AG04450 (cell line): ENCODE data around the gene UBE2Z. TPM values are rescaled to one million over a fixed set of nuclear protein-coding genes. Genes with fewer than 3 reads are reported as not detected.

Source experiments
- CTCF ChIA-PET: fragments of 300-600, 350-600 bp; formaldehyde crosslinking; extraction: SDS; loops from one replicate; lab custom pipeline; 2022; ENCODE audit warnings: antibody characterized with exemption, inconsistent platforms; lab: Charles Lee
- POLR2A ChIA-PET: fragments of 350-600 bp; formaldehyde crosslinking; extraction: SDS; loops from one replicate; lab custom pipeline; 2021; ENCODE audit warnings: antibody characterized with exemption, inconsistent platforms; lab: Yijun Ruan, JAX
- DNase-seq: peaks from one replicate; pipeline ENCODE4 v3.0.0-alpha.2; 2011; ENCODE audit warnings: low read depth, low spot score
- H3K27ac ChIP-seq: one replicate; pipeline ENCODE4 v1.5.1; 2012; ENCODE audit warnings: low read depth, low read length, control low read depth
- H3K27me3 ChIP-seq: one replicate; pipeline ENCODE4 v1.6.0; 2012; ENCODE audit warnings: low read length; ENCODE audit not compliant: control insufficient read depth, insufficient read depth
- H3K4me3 ChIP-seq: 2 replicates; pipeline ENCODE4 v1.5.1; 2011; ENCODE audit warnings: mild to moderate bottlenecking, low read depth, low read length, control low read depth
- H3K9me3 ChIP-seq: 2 replicates; pipeline ENCODE4 v1.5.1; 2012; ENCODE audit warnings: low read length; ENCODE audit not compliant: control insufficient read depth, insufficient read depth
- polyA plus RNA-seq: library from polyadenylated mRNA; depleted of rRNA; stranded (reverse); fragments of >200 nt; gene quantifications from 2 replicates; pipeline ENCODE4 v1.2.3, GENCODE V29; 2011
- TF ChIP-seq, protein P1 (sequence below): IDR thresholded peaks from 2 replicates; pipeline ENCODE4 v1.5.1; 2011; ENCODE audit warnings: low read depth, low read length, control low read depth, inconsistent platforms

UBE2Z gene
- polyA plus RNA-seq, 1 experiment, result 178 TPM

DNA sequence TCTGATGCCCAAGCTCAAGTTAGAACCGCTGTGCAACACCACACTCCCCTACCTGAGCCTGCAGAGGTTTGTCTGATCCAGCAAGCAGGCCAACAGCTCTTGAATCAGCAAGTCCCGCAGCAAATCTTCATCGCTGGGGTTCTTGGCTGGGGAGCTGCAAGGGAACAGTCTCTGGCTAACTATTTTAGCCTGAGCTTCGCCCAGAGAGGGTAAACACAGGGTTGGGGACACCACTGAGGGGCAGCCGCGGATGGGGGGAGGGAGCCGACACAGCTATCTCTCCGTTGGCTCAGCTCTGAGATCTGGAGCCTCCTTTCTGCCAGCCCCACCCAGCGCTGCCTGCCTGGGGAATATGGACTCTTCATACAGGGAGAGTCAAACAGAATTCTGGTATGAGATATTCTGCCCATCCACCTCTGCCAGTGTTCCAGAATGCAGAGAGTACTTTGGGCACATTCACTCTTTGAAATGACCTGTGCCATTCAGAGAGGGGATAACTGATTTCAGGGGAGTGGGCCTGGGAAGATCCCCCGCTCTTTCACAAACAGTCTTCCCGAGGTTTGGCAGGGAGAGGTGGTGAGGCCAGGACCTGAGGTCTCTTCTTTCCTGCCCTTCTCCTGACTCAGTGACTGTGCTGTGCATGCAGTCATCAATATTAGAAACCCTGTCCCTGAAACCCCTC, 52.8 kb downstream of the UBE2Z start:
- Histone ChIP-seq H3K27me3 (no peaks in the 10 kb centered on the region), H3K4me3 (no peak overlapping the region), H3K27ac (peak overlapping the region; percentile 47), H3K9me3 (no peaks in the 10 kb centered on the region)
- POLR2A ChIA-PET, result interaction anchor here (0.5 to 3.4 kb wide), 8 partner anchors 11 to 375 kb away, joined by 3 to 18 read pairs (median 6); partner anchors contain the start of genes ATP5MC1 and SNF8
- no peak for DNase-seq
- TF ChIP-seq, protein P1, sequence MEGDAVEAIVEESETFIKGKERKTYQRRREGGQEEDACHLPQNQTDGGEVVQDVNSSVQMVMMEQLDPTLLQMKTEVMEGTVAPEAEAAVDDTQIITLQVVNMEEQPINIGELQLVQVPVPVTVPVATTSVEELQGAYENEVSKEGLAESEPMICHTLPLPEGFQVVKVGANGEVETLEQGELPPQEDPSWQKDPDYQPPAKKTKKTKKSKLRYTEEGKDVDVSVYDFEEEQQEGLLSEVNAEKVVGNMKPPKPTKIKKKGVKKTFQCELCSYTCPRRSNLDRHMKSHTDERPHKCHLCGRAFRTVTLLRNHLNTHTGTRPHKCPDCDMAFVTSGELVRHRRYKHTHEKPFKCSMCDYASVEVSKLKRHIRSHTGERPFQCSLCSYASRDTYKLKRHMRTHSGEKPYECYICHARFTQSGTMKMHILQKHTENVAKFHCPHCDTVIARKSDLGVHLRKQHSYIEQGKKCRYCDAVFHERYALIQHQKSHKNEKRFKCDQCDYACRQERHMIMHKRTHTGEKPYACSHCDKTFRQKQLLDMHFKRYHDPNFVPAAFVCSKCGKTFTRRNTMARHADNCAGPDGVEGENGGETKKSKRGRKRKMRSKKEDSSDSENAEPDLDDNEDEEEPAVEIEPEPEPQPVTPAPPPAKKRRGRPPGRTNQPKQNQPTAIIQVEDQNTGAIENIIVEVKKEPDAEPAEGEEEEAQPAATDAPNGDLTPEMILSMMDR, result no peak
- CTCF ChIA-PET, result interaction anchor here (0.5 to 1.8 kb wide), 5 partner anchors 72 to 265 kb away, joined by 4 to 8 read pairs (median 4); no protein-coding TSS in a partner anchor

DNA sequence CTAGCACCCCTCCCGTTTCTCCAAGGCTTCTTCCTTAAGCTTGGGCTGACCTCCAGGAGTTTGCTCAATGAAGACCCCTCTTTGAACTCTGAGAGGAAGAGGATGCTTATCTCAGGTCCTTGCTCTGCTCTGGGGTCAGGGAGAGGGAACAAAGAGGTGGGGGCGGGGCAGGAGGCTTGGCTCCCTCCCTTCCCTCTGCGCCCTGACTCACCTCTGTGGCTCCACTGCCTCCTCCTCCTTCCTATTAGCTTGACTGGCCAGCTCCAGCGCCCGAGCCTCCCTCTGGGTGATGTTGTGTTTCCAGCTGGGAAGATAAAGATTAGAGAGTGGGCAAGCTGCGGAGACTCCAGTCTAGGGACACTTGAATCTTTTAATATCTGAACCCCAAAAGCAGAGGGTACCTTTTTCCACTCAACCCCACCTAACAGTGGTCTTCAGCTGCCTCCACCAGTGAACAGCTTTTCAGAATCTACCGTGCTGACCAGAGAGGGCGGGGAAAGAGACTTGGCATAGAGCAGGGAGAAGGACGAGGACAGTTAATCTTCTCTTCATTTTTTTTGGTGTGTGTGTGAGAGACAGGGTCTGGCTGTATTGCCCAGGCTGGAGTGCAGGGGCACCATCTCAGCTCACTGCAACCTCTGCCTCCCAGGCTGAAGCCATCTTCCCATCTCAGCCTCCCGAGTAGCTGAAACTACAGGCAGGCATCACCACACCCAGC, 53.5 kb downstream of the UBE2Z start:
- peak overlapping the region; percentile 47 for H3K27ac ChIP-seq
- CTCF ChIA-PET, result interaction anchor here (0.5 to 1.1 kb wide), 6 partner anchors 11 to 265 kb away, joined by 4 to 9 read pairs (median 5); no protein-coding TSS in a partner anchor

DNA sequence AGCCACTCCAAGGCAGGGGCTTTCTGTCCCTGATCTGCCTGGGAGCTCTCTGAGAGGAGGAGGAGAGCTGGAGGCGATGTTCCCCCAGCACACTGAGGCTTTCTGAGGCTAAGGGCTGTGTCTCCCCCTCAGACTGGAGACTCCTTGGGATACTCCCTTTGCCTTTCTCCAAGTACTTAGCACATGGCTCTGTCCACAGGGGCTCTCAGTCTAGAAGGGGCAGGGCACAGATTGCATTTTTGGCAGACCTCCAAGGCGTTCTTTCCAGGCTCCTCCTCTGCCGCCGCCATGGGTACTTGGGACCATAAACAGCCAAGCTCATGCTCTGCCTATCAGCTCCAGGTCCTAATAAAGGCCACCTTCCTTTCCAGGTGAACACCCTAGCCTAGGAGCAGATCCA, 62.0 kb downstream of the UBE2Z start:
- H3K27me3 ChIP-seq, result no peaks in the 10 kb centered on the region
- TF ChIP-seq, protein P1, result no peak
- H3K27ac ChIP-seq, result no peak overlapping the region
- no peak for DNase-seq
- ChIA-PET POLR2A (interaction anchor here (1.0 to 1.3 kb wide), 2 partner anchors 23 to 25 kb away, joined by 3 to 5 read pairs; partner anchors contain the start of gene SNF8), CTCF (no interaction called here)
- H3K9me3 ChIP-seq, result no peaks in the 10 kb centered on the region
- no peak overlapping the region for H3K4me3 ChIP-seq

More for the DNA sequence above, 53.5 kb downstream of the UBE2Z start:
- POLR2A ChIA-PET, result interaction anchor here (0.5 to 3.4 kb wide), 7 partner anchors 10 to 374 kb away, joined by 3 to 18 read pairs (median 6); partner anchors contain the start of genes ATP5MC1 and SNF8
- TF ChIP-seq, protein P1, result no peak
- H3K4me3 ChIP-seq, result no peak overlapping the region
- H3K27me3 ChIP-seq, result no peaks in the 10 kb centered on the region
- DNase-seq, result no peak
- H3K9me3 ChIP-seq, result no peaks in the 10 kb centered on the region

DNA sequence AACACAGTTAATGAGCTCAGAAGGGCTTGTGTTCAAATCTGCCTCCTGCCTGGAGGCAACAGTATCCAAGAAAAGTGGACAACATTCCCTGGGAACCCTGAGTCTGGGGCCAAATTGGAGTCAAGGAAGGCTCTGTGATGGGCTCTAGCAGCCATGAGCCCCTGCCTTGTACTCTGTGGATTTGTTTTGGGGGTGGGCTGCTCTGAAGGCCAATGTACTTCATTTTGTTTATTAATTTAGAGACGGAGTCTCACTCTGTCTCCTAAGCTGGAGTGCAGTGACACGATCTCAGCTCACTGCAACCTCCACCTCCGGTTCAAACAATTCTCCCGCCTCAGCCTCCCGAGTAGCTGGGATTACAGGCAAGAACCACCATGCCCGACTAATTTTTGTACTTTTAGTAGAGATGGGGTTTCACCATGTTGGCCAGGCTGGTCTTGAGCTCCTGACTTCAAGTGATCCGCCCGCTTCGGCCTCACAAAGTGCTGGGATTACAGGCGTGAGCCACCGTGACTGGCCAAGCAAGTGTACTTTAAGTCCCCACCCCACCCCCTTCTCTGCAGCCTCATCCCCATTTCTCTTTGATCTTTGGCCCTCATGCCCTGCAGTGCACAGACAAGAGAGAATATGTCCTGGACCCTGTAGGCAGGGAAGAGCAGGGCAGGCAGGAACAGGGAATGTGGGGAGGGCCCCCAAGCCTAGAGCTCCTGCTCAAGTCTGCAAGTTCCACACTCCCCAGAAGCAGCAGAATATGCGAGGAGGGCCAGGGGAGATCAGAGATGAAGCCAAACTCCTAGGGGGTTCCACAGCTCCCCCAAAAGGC, 62.9 kb downstream of the UBE2Z start:
- Histone ChIP-seq H3K4me3 (no peak overlapping the region), H3K27ac (peak overlapping the region; percentile 96), H3K27me3 (no peaks in the 10 kb centered on the region), H3K9me3 (no peaks in the 10 kb centered on the region)
- TF ChIP-seq, protein P1, result no peak
- ChIA-PET POLR2A (interaction anchor here (1.0 to 2.5 kb wide), 3 partner anchors 9 to 26 kb away, joined by 3 to 18 read pairs (median 5); partner anchors contain the start of gene SNF8), CTCF (no interaction called here)
- DNase-seq, result no peak
